ENCODE measurements around the gene TTLL5.
"Not testable (repeated sequence)": the region's sequence is repeated elsewhere in the genome, so short reads cannot be mapped to it uniquely, and the experiment has no call there.

TTLL5 gene

DNA sequence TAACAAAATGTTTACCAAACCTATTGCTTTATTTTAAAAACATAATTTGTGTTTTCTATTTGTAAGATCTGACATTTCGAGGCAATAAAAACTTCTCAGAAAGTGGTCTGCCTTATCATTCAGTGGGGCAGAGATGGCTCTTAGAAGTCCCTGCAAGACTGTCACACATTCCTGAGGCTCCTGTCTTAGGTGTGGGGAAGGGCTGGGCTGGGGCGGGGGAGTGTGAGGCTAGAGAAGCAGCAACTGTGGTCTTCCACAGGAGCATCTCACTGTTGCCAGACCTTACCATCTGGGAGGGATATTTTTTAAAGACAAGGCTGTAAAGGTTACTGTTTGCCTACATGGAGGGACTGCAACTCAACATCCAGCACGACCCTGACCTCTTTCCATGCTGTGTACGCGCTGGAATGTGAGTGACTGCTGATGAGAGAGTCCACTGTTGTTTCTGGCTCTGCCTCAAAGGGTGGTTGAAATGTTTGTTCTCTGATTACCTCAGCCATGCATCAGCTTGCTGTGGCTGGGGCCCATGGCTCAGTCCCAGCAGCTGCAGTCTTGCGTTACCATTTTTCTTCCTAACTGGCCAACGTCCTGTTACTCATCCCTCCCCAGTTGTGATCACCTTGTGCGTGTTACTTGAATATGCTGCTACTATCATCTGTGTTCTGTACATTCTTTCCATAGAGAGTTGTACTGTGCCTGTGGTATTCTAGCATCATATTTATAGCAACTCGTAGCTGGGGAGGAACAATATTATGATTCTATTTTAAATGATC, 12.8 kb upstream of the TTLL5 start:
- DNase-seq (ENCODE audit: low read depth, low spot score), result peak; percentile 94

DNA sequence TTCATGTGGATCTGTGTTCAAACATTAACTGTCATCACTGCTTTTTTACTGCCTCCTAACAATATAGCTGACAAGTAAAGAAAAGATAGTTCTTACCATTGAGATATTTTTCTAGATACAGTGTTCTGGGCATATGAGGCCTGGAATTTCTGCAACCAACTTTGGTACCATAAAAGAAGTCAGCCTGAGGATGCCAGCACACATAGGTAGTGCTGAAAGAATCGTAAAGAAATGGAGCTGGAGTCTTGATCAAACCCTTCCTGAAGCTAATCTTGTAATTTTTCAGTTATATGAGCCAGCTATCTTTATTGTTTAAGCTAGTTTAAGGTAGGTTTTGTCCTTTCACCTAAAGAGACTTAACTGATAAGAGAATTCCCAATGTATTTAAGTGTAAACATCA, 11.7 kb upstream of the TTLL5 start:
- DNase-seq (ENCODE audit: low read depth, low spot score), result no peak

DNA sequence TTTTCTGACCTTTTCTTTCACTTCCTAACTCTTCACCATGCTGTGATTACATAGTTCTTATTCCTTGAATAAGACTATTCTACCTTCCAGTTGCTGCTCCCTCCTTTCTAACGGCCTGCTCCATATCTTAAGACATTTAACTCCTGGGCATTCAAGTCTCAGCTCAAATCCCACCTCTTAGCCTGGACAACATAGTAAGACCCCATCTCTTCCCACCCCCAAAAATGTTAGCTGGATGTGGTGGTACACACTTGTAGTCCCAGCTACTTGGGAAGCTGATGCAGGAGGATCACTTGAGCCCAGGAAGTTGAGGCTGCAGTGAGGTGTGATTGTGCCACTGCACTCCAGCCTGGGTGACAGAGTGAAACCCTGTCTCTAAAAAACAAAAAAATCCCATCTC, 11.3 kb upstream of the TTLL5 start:
- no peak for DNase-seq (ENCODE audit: low read depth, low spot score)

DNA sequence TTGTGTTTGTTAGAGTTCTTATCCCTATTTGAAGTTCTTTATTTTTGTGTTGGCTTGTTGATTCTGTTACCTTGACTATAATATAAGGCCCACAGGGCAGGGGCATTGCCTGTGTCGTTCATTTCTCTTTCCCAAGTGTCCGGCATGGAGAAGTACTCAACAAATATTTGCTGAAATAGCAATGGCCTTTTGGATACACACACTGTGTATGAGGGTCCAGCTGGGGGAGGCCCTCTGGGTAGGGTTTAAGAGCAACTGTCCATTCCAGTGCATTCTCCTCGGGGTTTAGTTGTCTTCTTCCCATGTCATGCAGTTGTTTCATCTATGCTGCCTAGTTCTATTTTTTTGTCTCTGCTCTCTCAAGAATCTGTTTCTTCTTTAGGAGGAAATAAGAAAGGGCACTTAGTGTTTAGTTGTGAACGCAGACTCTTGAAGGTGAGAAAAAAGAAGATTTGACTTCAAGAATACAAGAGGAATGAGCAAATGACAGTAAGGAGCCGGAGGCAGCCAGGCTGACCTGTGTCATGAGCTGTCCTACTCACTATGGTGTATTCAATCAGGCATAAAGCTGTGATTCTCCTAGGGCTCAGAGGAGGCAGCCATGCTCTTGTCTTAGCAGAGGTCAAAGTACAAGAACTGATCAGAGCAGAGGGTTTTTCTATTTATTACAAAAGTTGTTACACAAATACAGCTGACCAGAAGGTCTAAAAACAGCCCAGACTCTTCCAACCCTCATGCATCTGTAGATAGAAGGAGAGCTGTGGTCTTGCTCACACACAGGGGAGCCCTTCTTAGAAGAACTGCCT, 10.6 kb upstream of the TTLL5 start:
- DNase-seq (ENCODE audit: low read depth, low spot score), result no peak

DNA sequence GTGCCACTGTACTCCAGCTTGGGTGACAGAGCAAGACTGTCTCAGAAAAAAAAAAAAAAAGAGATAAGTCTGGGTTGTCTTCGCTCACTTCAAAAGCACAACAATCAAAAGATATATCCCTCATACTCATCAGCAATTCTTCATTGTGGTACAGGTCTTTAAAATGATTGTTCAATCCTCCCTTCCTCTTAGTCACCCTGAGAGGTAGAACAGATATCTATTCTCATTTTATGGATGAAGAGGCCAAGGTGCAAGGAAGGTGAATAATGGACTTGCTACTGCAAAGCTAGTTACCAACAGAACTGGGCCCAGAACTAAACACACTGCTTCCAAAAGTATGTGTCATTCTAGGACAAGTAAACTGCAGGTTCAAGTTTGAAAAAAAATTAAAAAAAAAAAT, 7.5 kb upstream of the TTLL5 start:
- no peak for DNase-seq (ENCODE audit: low read depth, low spot score)

DNA sequence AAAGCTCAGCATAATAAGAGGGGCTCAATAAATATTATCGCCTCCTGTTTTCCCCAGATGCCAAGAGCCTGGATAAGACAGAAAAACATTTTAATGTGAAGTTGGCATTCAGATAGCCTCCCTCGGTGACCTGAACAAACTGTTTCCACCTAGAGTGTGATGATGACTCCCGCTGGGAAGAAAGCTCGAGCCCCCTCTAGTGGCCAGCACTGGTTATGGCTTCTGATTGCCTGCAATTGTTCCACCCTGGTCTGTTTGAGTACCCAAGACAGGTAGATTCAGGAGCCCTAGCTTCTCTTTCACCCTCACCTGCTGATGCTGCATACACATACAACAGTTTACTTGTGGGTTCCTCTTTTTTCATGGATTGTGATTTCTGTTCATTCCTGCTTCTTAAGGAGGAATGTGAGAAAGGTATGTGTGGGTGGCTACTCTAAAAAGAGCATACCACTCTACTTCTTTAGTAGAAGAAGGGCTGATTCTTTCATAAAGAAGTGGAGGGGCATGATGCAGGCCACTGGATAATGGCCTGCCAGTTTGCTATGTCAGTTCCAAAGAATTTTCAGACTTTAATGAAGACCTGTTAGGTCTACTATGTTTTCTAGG, 6.8 kb upstream of the TTLL5 start:
- peak; percentile 45 for DNase-seq (ENCODE audit: low read depth, low spot score)

DNA sequence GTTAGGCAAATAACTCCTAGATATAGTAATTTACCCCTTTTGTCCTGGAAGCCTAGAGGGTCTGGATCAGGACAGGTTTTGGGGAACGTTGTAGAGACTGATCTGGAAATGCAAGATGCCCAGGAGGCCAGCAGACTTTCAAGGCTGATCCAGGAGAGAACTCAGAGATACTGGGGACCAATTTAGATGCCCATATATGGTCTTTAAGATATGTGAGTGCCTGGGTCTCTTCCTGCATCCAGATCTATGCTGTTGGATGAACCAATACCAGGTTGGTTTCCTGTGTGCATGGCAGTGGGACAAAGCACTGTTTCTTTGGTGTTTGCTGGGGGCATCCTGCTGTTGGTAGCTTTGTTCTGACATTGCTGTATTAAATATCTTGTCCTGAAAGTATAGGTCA, 5.8 kb upstream of the TTLL5 start:
- no peak for DNase-seq (ENCODE audit: low read depth, low spot score)

DNA sequence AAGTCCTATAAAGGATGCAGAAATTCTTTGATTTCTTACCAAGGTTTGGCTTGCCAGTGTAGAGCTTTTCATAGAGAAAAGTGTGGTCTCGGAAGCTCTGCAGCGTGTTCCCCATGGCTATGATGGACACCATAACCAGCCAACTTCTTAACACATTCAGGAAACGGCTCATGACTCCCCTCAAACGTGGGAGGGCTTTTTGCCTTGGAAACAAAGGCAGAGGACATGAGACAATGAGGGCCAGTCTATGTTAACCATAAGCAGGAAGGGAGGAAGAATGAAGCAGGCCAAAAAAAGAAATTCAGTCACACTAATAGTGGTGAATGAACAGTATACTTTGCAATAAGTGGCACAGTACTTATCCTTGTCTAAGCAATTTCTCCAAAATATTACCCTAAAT, 3.7 kb upstream of the TTLL5 start:
- DNase-seq (ENCODE audit: low read depth, low spot score), result no peak

DNA sequence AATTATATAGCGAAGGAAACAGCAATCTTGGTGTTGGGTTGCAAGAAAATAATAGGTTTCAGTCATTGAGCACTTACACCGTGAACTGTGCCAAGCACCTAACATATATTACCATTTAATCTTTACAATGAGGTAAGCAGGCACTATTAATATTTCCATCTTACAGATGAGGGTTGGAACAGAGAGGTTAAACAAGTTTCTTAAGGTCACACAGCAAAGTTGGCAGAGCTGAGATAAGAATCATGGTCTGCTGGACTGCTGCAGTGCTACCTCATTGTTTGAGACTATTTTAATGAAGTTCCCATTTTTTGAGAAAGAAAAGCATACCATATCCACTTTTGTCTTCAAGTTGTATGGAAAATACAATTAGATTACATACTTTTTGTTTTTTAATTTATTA, 2.1 kb upstream of the TTLL5 start:
- DNase-seq (ENCODE audit: low read depth, low spot score), result no peak

DNA sequence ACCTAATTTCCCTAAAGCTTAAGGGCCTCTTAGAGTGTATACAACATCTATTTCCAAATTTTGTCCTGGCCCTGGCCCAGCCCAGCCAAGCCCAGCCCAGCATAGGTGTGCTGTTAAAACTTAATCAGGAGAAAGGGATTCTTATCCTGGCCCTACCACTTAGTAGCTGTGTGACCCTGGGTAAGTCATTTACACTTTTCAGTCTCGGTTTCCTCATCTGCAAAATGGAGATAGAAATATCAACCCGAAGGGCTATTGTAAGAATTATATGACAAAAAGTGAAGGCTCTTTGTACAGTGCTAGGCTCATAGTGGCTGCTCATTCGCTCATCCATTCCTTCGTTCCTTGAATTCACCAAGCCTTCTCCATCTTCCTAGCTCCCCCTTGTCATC, 812 bp upstream of the TTLL5 start:
- DNase-seq (ENCODE audit: low read depth, low spot score), result no peak

DNA sequence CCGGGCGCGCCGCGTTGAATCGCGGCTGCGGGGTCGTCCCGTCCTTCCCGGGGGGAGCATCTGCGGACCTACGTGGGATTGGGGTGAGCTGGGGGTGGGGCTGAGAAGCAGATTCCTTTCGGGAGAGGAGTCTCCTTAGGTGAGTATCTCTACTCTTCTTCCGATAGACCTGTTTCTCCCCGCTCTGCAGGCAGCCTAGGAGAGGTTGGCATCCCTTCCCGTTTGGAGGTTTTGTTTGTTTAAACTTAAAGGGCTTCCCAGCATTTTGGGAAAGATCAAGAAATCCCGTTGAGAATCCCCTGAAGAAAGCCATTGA, 411 bp downstream of the TTLL5 start:
- no peak for DNase-seq (ENCODE audit: low read depth, low spot score)

DNA sequence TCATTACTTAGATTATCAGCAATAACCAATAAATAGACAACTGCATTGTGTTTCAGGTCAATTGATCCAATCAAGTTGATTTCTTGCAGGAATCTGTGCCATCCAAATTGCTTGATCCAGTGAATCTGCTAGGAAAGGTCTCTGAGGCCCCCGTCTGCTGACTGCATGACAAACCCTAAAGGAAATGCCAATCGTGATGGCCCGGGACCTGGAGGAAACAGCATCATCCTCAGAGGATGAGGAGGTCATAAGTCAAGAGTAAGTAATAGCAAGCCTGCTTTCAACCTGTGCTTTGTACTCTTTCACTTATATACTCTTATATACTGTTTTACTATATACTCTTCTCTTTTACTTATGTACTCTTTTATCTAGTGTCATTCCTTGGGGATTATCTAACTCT, 1.9 kb downstream of the TTLL5 start:
- DNase-seq (ENCODE audit: low read depth, low spot score), result no peak

DNA sequence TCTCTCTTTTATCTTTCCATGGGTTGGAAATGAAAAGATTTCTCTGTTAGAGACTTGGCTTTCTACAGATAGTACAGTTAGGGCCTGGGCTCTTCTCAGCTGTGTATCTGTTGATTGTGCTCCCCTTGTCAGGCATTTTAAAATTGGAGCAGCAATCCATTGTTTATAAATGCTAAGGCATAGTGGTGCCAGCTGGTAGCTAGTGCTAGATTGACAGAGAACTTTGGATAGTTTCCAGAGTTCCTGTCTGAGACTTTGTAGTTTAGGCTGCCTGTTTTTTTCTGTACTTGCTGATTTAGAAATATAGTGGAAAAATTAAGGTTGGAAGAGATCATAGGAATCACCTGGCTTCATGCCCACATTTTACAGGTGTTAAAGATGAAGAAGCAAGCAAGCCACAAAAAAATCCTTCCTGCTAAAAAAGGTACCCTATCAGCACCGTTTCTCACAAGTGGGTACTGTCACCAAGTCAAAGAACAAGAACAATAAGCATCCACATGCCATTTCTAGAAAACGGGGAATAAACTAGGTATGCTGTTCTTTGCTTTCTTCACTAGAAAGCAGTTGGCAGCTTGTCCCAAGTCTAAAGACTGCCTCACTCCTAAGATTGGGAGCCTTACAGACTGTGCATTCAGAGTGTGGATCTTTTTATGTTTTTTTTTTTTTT, 6.2 kb downstream of the TTLL5 start:
- no peak for DNase-seq (ENCODE audit: low read depth, low spot score)

DNA sequence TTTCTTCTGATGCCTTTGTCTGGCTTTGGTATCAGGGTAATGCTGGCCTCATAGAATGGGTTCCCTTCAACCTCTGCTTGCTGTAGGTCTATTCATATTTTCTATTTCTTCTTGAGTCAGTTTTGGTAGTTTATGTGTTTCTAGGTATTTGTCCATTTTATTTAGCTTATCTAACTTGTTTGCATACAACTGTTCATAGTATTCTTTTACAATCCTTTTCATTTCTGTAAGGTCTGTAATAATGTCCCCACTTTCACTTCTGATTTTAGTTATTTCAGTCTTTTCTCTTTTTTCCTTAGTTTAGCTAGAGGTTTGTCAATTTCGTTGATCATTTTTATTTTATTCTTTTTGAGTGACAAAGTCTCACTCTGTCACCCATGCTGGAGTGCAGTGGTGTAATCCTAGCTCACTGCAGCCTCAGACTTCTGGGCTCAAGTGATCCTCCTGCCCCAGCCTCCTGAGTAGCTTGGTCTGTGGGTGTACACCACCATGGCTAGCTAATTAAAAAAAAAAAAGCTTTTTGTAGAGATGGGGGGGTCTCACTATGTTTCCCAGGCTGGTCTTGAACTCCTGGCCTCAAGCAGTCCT, 11.7 kb downstream of the TTLL5 start:
- no peak for DNase-seq (ENCODE audit: low read depth, low spot score)

DNA sequence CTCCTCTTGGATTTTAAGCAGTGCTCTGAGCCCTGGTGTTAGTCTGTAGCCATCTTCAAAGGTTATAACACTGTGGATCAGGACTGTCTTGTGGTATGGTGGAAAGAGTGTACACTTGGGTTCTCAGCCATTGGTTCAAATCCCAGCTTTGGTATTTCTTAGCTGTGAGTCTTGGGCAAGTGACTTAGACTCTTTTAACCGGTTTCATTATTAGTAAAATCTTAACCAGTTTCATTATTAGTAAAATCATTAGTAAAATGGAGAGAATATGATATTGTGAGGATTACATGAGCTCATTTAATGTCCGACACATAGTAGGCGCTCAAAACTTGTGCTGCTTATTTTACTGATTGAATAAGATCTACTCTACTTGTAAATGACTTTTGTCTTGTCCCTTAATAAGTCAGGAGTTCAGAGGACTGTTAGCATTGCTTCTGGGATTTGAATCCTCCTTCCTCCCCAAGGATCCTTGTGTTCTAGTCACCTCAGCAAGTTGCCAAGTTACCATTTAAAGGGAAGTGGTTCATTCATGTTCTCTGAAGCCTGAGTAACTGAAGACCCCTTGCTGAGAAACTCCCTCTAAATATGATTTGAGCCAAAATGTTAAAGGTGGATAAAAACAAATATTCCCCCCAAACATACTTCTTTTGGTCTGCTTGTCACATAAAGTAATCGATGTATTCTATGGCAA, 12.4 kb downstream of the TTLL5 start:
- no peak for DNase-seq (ENCODE audit: low read depth, low spot score)

DNA sequence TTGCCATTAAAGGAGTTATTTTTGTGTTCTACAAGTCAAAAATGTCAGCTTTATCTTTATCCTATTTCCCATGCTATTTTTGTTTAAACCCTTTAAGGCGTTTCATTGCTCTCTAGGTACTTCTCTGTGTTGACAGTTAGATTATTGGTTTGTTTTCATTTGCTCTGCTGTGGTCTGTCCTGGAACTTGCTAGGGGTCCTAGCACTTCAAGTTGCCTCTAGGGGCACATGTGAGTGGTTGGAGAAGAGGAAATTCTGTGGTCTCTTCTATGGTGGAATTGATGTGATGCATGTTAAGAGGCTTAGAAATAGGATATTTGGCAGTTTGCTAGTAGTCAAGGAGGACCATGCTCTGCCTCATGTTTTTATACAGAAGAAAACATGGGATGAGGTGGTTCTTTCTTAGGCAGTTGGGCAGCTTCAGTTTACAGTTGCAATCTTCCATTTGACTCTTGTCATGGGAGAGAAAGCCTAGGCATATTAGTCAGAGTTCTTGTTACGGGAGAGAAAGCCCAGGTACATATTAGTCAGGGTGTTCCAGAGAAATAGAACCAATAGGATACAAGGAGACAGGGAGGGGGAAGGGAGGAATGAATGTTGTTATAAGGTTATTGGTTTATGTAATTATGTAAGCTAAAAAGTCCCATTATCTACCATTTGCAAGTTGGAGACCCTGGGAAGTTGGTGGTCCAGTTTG, 14.4 kb downstream of the TTLL5 start:
- DNase-seq (ENCODE audit: low read depth, low spot score), result no peak

DNA sequence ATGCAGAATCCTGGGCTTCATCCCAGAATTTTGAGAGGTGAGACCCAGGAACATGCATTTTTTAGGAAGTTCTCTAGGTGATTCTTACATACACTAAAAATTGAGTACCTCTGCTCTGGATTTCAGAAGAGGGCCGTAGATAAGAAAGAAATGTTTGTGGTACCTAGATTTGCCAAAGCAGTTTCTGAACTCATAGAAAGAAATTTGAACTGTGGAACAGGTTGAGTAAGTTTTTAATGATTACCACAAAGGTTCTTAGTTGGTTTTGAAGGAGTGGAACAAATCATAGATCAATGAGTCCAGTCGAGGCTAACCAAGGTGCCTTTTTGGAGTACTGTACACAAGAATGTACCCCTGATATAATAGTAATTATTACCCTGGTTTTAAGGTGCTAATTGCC, 24.9 kb downstream of the TTLL5 start:
- DNase-seq (ENCODE audit: low read depth, low spot score), result no peak

DNA sequence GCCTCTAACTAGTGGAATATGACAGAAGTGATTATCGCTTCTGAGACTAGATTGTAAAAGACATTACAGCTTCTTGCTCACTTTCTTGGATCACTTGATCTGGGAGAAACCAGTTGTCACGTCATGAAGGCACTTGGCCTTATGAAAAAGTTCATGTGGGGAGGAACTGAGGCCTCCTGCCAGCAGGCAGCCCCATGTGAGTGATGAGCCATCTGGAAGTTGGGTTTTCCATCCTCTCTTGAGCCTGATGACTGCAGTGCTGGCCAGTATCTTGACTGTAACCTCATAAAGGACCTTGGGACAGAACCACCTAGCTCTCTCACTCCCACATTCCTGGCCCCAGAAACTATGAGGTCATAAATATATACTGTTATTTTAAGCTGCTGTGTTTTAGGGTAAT, 28.0 kb downstream of the TTLL5 start:
- DNase-seq (ENCODE audit: low read depth, low spot score), result no peak

DNA sequence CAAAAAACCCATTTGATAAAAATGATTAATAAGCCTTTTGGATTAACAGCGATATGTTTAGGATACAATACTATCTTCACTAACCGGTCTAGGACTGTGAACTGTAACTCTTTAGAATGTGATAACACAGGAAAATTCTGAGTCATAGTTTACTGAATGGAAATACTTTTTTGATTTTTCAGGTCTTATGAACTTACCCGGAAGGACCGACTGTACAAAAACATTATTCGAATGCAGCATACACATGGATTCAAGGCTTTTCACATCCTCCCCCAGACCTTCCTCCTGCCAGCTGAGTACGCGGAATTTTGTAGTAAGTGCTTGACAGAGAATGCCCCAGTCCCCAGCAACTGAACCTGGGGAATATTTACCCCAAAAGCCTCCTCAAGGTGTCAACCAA, 29.0 kb downstream of the TTLL5 start:
- DNase-seq (ENCODE audit: low read depth, low spot score), result no peak

DNA sequence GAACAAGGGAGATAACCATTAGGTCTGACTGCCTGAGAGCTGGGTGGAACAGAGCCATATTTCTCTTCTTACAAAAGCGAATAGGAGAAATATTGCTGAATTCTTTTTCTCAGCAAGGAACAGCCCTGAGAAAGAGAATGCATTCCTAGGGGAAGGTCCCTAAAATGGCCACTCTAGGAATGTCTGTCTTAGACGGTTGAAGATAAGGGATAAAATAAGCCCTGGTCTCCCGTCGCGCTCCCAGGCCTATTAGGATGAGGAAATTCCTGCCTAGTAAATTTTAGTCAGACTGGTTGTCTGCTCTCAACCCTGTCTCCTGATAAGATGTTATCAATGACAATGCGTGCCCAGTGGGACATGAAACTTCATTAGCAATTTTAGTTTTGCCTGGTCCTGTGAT, 34.0 kb downstream of the TTLL5 start:
- DNase-seq (ENCODE audit: low read depth, low spot score), result not testable (repeated sequence)

DNA sequence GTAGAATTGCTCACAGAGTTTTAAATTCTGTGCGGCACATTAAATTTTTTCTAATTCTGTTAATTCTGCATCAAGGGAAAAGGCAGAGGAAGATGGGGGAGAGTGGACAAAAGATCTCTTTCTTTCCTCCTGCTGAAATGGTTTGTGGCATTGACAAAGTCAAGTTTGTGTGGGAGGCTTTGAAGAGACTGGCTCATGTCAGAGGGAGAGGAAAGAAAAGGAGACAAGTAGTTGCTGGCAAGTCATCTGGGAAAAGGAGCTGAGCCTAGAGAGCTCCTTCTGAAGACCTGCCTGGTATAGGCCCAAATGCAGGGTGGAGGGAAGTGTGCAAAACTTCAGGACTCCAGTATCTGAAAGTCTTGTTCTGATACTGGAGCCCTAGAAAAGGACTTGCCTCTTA, 36.3 kb downstream of the TTLL5 start:
- DNase-seq (ENCODE audit: low read depth, low spot score), result no peak

Data from smooth muscle cell of the brain vasculature (primary cell).